ENCODE data around the gene IL11. TPM values are rescaled to one million over a fixed set of nuclear protein-coding genes. Genes with fewer than 3 reads are reported as not detected.

IL11 gene
- total and polyA plus RNA-seq, 2 of the 13 experiments (the other 11 are each of a cell fraction or from before 2014, with no cell fraction given) = 2.5 to 2.9 TPM

- no peak for TF ChIP-seq KLF16 (CRISPR knock-in tag; IDR thresholded peaks at IDR 0.05)
- TF ChIP-seq U2AF2 (IDR thresholded peaks at IDR 0.05; ENCODE audit: low read depth, low read length) = no peak
- TF ChIP-seq GATAD2A (CRISPR knock-in tag; IDR thresholded peaks at IDR 0.05) = no peak
- TF ChIP-seq HDAC1 (CRISPR knock-in tag; IDR thresholded peaks at IDR 0.05) = peak; percentile 28; the same call in 1 of the 2 replicates
- no peak for TF ChIP-seq KDM4B (CRISPR knock-in tag; IDR thresholded peaks at IDR 0.05)
- TF ChIP-seq ZNF776 (CRISPR knock-in tag; IDR thresholded peaks at IDR 0.05) = no peak
- TF ChIP-seq ZXDC (CRISPR knock-in tag; IDR thresholded peaks at IDR 0.05) = no peak
- TF ChIP-seq CSRNP2 (CRISPR knock-in tag; conservative IDR thresholded peaks at IDR 0.05; ENCODE audit: low read depth) = no peak
- TF ChIP-seq ZNF362 (CRISPR knock-in tag; IDR thresholded peaks at IDR 0.05; ENCODE audit: borderline replicate concordance) = no peak
- no peak for TF ChIP-seq ZBTB46 (CRISPR knock-in tag; IDR thresholded peaks at IDR 0.05; ENCODE audit: borderline replicate concordance)
- TF ChIP-seq ZNF143 (CRISPR knock-in tag; IDR thresholded peaks at IDR 0.05) = no peak
- no peak for TF ChIP-seq HDAC6 (IDR thresholded peaks at IDR 0.05; ENCODE audit: low read depth, low read length)
- TF ChIP-seq ZNF749 (CRISPR knock-in tag; IDR thresholded peaks at IDR 0.05; ENCODE audit: borderline replicate concordance) = no peak
- TF ChIP-seq ATF5 (CRISPR knock-in tag; IDR thresholded peaks at IDR 0.05; ENCODE audit: low read depth) = no peak
- no peak for TF ChIP-seq TBL1XR1 (IDR thresholded peaks at IDR 0.05; ENCODE audit: borderline replicate concordance, low read length, partially characterized antibody)
- TF ChIP-seq SRF (IDR thresholded peaks at IDR 0.05; ENCODE audit: low read depth, low read length) = no peak
- TF ChIP-seq NR0B2 (CRISPR knock-in tag; IDR thresholded peaks at IDR 0.05) = no peak
- TF ChIP-seq ZNF580 (CRISPR knock-in tag; IDR thresholded peaks at IDR 0.05; ENCODE audit: borderline replicate concordance, low read depth) = no peak
- no peak for TF ChIP-seq SIN3A (IDR thresholded peaks at IDR 0.05; ENCODE audit: borderline replicate concordance, low read depth, low read length)
These were observed 7.3 kb upstream of the IL11 start (continued) for GRCh38 chr19:55377356-55378131.
